GM18858 (cell line): ENCODE data around the gene CNGA3.

Experiments
- ATAC-seq: cut with Tn5 transposase; IDR thresholded peaks from one replicate; pipeline ENCODE4 v1.9.1; 2021; ENCODE audit not compliant: unreplicated experiment

CNGA3 gene

DNA sequence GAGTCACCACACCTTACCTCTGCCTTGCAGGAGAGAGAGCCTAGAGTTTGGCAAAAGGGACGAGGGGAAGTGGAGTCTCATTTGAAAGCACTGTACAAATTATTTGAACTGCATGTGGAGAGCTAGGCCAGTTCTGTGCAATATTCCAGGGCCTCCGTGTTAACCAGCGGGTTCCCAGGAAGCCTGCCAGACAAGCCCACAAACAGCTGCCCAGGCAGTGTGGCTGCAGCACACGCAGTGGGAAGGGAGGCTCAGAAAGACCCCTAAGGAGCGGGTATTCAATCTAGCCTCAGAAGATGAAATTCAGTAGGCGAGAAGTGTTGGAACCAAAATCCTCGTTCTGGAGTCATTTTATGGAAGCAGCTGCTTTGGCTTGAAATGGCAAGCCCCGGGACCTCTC, 30.7 kb downstream of the CNGA3 start:
- no peak for ATAC-seq

- no peak for ATAC-seq
Observed at GRCh38 chr2:98377544-98377943, 31.3 kb downstream of the CNGA3 start.

- ATAC-seq = no peak
Observed at GRCh38 chr2:98378196-98378595, 31.9 kb downstream of the CNGA3 start.

- ATAC-seq = no peak
Observed at GRCh38 chr2:98378901-98379300, 32.6 kb downstream of the CNGA3 start.

- ATAC-seq = no peak
Observed at GRCh38 chr2:98379311-98380202, 33.3 kb downstream of the CNGA3 start.

- no peak for ATAC-seq
Observed at GRCh38 chr2:98380203-98380535, 33.9 kb downstream of the CNGA3 start.

DNA sequence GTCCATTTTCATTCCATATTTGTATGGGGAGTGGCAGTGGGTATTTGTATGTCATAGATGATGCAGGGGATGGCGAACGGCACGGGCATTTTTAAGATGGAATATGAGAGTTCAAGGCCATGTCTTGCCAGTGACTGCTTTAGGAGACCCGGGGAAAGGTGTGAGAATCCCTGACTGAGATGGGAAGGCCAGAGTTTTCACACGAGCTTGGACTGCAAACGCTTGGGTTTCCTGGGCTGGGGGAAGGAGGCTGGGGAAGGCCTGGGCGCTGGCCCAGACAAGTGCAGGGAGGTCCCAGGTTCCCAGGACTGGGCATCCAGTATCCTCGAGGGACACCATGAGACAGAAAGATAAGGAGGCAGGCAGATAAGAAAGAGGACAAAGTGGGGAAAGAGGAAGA, 35.2 kb downstream of the CNGA3 start:
- ATAC-seq = no peak

DNA sequence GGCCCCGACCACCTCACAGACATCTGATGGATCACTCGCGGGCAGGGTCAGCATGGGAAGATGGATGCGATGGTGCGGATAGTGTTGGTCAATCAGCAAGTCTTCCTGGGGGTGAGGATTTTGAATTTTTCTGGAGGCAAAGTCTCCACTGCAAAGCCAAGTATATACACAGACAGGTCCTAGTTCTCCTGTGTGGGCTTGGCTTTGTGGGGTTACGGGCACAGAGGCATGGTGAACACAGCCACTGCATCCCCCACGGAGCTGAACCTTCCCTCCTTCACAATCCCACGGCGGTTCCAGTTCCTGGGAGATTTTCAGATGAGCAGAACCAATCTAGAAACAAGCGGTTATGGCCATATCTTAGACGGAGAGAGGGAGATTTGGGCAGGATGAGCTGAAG, 35.8 kb downstream of the CNGA3 start:
- no peak for ATAC-seq

- no peak for ATAC-seq
Observed at GRCh38 chr2:98382739-98383138, 36.5 kb downstream of the CNGA3 start.

DNA sequence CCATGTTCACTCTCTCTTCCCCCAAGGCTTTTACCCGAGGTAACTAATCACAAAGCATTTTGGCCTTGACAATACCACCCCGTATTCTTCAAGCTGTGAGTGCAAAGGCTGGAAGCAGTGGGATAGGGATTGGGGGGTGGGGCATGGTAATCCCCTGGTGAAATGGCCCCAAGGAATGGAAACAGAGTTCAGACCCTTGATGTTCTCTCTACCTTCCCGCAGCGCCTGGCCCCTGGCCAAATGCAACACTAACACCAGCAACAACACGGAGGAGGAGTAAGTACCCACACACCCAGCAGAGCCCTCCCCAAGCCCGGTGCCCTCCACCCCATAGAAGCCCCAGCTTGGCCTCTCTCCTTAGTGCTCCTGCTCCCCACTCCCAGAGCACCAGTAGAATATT, 36.9 kb downstream of the CNGA3 start:
- no peak for ATAC-seq

DNA sequence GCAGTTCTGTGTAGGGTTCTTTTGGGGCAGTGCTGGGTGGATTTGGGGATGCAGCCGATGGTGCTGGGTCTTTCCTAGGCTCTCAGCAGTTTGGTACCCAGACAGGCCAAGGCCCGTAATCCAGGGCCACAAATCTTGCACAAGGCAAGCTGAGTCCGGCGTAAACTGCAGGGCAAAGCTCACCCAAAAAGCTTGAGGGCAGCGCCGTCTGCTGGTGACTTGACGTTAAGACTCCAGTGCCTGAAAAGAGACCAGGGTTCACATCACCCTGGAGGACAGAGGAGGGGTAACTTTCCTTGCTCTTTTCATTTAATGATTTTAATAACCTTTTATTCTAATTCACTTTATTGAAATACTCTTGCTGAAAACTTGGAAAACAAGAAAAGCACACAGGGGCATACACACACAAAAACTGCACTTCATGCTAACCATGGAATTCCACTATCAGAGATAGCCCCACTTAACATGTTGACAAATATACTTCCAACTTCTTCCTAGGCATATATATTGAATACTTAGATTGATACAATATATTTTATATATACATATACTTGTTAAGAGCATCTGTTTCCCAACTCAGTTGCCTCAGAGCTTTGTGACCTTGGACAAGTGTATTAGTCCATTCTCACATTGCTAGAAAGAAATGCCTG, 38.9 kb downstream of the CNGA3 start:
- no peak for ATAC-seq

DNA sequence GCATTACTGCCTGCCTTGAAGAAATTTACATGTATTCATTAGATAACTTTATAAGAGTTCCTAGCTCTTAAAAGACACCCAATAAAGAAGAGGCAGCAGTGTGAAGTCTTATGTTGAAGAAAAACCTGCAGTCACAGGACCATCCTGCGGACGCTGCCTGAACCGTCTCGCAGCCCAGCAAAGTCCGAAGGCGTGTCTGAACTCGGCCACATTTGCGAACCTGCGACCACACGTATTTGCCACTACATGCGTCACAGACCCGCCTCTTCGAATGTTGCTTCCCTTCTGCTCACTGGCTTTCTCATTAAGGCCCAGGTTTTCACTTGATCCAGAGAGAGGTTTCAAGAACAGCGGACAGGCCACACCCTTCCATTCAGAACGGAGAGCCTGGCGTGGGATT, 41.2 kb downstream of the CNGA3 start:
- no peak for ATAC-seq

DNA sequence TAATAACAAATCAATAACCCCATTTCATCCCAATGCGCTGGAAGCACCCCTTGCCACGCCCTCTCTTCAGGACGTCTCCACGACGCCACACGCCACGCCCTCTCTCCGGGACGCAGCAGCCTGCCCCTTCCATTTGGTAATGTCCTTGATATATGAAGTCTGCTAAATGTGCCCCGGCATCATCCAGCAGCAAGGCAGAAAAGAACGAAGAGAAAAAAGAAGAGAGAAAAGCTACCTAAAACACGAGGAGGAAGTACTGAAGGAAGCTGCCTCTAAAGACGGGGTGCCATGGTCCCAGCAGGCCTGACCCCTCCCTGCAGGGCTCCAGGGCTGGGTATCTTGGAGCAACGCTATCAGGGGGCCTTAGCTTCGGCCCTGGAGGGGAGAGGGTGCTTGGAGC, 41.8 kb downstream of the CNGA3 start:
- no peak for ATAC-seq

DNA sequence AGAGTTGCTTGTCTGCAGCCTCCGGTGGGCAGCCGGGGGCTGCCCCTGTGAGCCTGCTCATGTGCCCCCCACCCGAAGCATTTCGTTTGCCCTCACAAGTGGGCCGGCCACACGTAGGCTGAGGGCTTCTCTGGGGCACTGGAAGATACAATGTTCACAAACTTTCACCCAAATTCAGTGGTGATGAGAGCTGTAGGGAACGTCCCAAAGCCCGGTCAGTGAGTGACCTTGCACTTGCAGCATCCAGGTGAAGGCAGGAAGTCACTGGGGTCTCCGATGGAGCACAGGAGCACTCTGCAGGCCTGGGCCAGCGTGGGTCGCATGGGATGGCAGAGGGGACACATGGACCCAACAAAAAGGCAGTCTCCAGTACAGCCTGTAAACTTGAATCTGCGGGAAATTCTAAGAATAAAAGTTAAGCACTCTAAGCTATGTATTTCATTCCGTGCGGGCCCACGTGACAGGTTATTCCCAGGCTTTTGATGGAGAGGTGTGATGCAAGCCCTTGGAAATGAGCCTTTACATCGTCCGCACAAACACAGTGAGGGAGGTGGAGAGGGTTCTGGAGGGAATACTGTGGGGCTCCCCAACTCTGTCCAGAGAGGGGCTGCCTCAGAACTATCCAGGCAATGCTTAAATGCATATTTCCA, 42.5 kb downstream of the CNGA3 start:
- ATAC-seq = no peak

DNA sequence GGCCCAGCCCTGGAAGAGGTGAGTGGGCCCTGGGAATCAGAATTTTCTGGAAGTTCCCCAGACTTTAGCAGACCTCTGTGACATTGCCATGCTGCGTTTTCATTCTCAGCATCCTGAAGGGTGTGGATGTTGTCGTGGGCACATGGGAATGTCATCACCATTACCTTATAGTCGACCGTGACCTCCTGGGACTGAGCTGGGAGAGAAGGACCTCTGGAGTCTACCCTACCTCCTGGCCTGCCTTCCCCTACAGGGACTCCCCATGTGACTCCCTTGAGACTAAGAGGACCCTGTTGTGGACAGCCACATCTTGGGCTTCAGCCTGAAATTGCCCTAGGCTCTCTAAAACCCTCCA, 43.0 kb downstream of the CNGA3 start:
- no peak for ATAC-seq

GRCh38 chr2:98390571-98391476, 44.6 kb downstream of the CNGA3 start:
- no peak for ATAC-seq

GRCh38 chr2:98391581-98392270, 45.5 kb downstream of the CNGA3 start:
- ATAC-seq = no peak

DNA sequence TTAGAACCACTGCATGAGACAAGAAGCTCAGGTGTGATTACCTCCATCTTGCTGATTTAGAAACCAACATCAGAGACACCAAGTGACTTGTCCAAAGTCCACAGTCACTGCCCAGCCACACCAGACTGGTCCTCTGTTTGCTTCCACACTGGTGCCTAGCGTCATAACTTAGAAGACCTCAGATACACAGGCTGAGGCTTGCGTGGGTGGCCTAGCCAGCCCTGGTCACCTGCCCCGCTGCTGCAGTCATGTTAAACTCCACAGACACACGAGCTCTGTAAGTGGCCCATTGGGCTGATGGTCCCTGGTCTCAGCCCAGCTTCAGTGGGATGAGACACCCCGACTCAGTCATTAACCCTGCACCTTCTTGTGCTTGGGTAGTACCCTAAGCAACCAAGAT, 47.1 kb downstream of the CNGA3 start:
- ATAC-seq = no peak

GRCh38 chr2:98394595-98395153, 48.4 kb downstream of the CNGA3 start:
- no peak for ATAC-seq

- no peak for ATAC-seq
Observed at GRCh38 chr2:98395977-98396376, 49.7 kb downstream of the CNGA3 start.
